22Rv1 (cell line): ENCODE data around the gene SERTAD4.

Source experiments
- CTCF ChIP-seq: fragments of 450-650 bp; IDR thresholded peaks from 2 replicates; pipeline ENCODE4 v1.5.1; 2017; ENCODE audit warnings: mild to moderate bottlenecking
- ZFX ChIP-seq: fragments of 450-650 bp; IDR thresholded peaks from 2 replicates; pipeline ENCODE4 v1.6.1; 2017; ENCODE audit warnings: antibody characterized with exemption, borderline replicate concordance

GRCh38 chr1:210232511-210233215 is at the start of gene SERTAD4:
- TF ChIP-seq CTCF (no peak), ZFX (no peak)
